BLaER1 (cell line): Measurements from ENCODE around the gene SMIM38.

Source experiments
- H3K27ac ChIP-seq: shearing (Covaris generic); formaldehyde crosslinking; 2 replicates; pipeline ENCODE4 v1.8.1; 2022
- H3K27me3 ChIP-seq: shearing (Covaris generic); formaldehyde crosslinking; 2 replicates; pipeline ENCODE4 v1.8.1; 2022
- H3K36me3 ChIP-seq: shearing (Covaris generic); formaldehyde crosslinking; 2 replicates; pipeline ENCODE4 v1.8.1; 2022
- H3K4me1 ChIP-seq: shearing (Covaris generic); formaldehyde crosslinking; 2 replicates; pipeline ENCODE4 v1.8.1; 2022
- H3K4me2 ChIP-seq: shearing (Covaris generic); formaldehyde crosslinking; 2 replicates; pipeline ENCODE4 v1.8.1; 2022
- H3K4me3 ChIP-seq: shearing (Covaris generic); formaldehyde crosslinking; 2 replicates; pipeline ENCODE4 v1.8.1; 2022
- H3K9ac ChIP-seq: shearing (Covaris generic); formaldehyde crosslinking; 2 replicates; pipeline ENCODE4 v1.8.1; 2022
- H3K9me3 ChIP-seq: shearing (Covaris generic); formaldehyde crosslinking; 2 replicates; pipeline ENCODE4 v1.8.1; 2022
- H4K20me1 ChIP-seq: shearing (Covaris generic); formaldehyde crosslinking; 2 replicates; pipeline ENCODE4 v1.8.1; 2022
- Cebpa-rat ChIP-seq: shearing (Covaris generic); IDR thresholded peaks from 2 replicates; pipeline ENCODE4 v1.8.1; 2022

SMIM38 gene

GRCh38 chr11:69121621-69122325, 34.0 kb upstream of the SMIM38 start:
- Histone ChIP-seq H3K4me2 (peak overlapping the region; percentile 55), H3K9me3 (peaks cover 5% of the 10 kb centered on the region; the same call in 1 of the 2 replicates), H4K20me1 (peaks cover 31% of the 10 kb centered on the region; the same call in 1 of the 2 replicates), H3K4me1 (peaks cover 41% of the 10 kb centered on the region), H3K9ac (no peak overlapping the region), H3K4me3 (no peak overlapping the region), H3K27ac (no peak overlapping the region), H3K27me3 (no peaks in the 10 kb centered on the region), H3K36me3 (no peaks in the 10 kb centered on the region)
- no peak for TF ChIP-seq Cebpa-rat

GRCh38 chr11:69122326-69122629, 33.5 kb upstream of the SMIM38 start:
- H3K4me1 ChIP-seq, result peaks cover 41% of the 10 kb centered on the region
- H3K9me3 ChIP-seq, result peaks cover 5% of the 10 kb centered on the region; the same call in 1 of the 2 replicates
- no peak for TF ChIP-seq Cebpa-rat
- H3K9ac ChIP-seq, result no peak overlapping the region
- H3K4me3 ChIP-seq, result no peak overlapping the region
- no peaks in the 10 kb centered on the region for H3K36me3 ChIP-seq
- H3K27ac ChIP-seq, result no peak overlapping the region
- no peaks in the 10 kb centered on the region for H3K27me3 ChIP-seq
- peak overlapping the region; percentile 55 for H3K4me2 ChIP-seq
- H4K20me1 ChIP-seq, result peaks cover 26% of the 10 kb centered on the region; the same call in 1 of the 2 replicates

- Histone ChIP-seq H3K27me3 (no peaks in the 10 kb centered on the region), H3K9me3 (peaks cover 10% of the 10 kb centered on the region), H3K36me3 (no peaks in the 10 kb centered on the region), H3K27ac (no peak overlapping the region), H3K4me1 (peaks cover 41% of the 10 kb centered on the region), H3K4me2 (peak overlapping the region; percentile 55), H4K20me1 (peaks cover 23% of the 10 kb centered on the region; the same call in 1 of the 2 replicates), H3K9ac (no peak overlapping the region), H3K4me3 (no peak overlapping the region)
- no peak for TF ChIP-seq Cebpa-rat
Measured at GRCh38 chr11:69122630-69123431, 32.9 kb upstream of the SMIM38 start.

GRCh38 chr11:69123593-69124545, 31.9 kb upstream of the SMIM38 start:
- H3K9me3 ChIP-seq, result peaks cover 19% of the 10 kb centered on the region
- no peaks in the 10 kb centered on the region for H3K27me3 ChIP-seq
- peak overlapping the region; percentile 55 for H3K4me2 ChIP-seq
- no peak overlapping the region for H3K4me3 ChIP-seq
- H3K9ac ChIP-seq, result no peak overlapping the region
- H3K4me1 ChIP-seq, result peaks cover 41% of the 10 kb centered on the region
- TF ChIP-seq Cebpa-rat, result no peak
- no peaks in the 10 kb centered on the region for H3K36me3 ChIP-seq
- no peak overlapping the region for H3K27ac ChIP-seq
- H4K20me1 ChIP-seq, result peaks cover 23% of the 10 kb centered on the region; the same call in 1 of the 2 replicates

- Histone ChIP-seq H3K9ac (no peak overlapping the region), H3K4me3 (no peak overlapping the region), H3K36me3 (no peaks in the 10 kb centered on the region), H3K4me1 (peaks cover 40% of the 10 kb centered on the region), H4K20me1 (peaks cover 20% of the 10 kb centered on the region; the same call in 1 of the 2 replicates), H3K9me3 (peaks cover 18% of the 10 kb centered on the region), H3K4me2 (no peak overlapping the region), H3K27ac (no peak overlapping the region), H3K27me3 (no peaks in the 10 kb centered on the region)
- TF ChIP-seq Cebpa-rat, result no peak
Measured at GRCh38 chr11:69125861-69126260, 29.9 kb upstream of the SMIM38 start.

- no peak overlapping the region for H3K27ac ChIP-seq
- H3K9ac ChIP-seq, result no peak overlapping the region
- H3K4me2 ChIP-seq, result no peak overlapping the region
- peaks cover 40% of the 10 kb centered on the region for H3K4me1 ChIP-seq
- H3K4me3 ChIP-seq, result no peak overlapping the region
- H3K9me3 ChIP-seq, result peaks cover 18% of the 10 kb centered on the region
- no peaks in the 10 kb centered on the region for H3K27me3 ChIP-seq
- H3K36me3 ChIP-seq, result no peaks in the 10 kb centered on the region
- H4K20me1 ChIP-seq, result peaks cover 16% of the 10 kb centered on the region; the same call in 1 of the 2 replicates
- TF ChIP-seq Cebpa-rat, result no peak
Measured at GRCh38 chr11:69126286-69126685, 29.4 kb upstream of the SMIM38 start.

- Histone ChIP-seq H3K9ac (no peak overlapping the region), H3K27me3 (no peaks in the 10 kb centered on the region), H3K9me3 (peaks cover 18% of the 10 kb centered on the region), H3K4me2 (no peak overlapping the region), H4K20me1 (peaks cover 6% of the 10 kb centered on the region; the same call in 1 of the 2 replicates), H3K27ac (no peak overlapping the region), H3K36me3 (no peaks in the 10 kb centered on the region), H3K4me3 (no peak overlapping the region), H3K4me1 (peaks cover 40% of the 10 kb centered on the region)
- no peak for TF ChIP-seq Cebpa-rat
Measured at GRCh38 chr11:69127081-69127850, 28.5 kb upstream of the SMIM38 start.

GRCh38 chr11:69127884-69128283, 27.9 kb upstream of the SMIM38 start:
- no peak overlapping the region for H3K27ac ChIP-seq
- peaks cover 25% of the 10 kb centered on the region for H3K9me3 ChIP-seq
- no peaks in the 10 kb centered on the region for H3K36me3 ChIP-seq
- no peaks in the 10 kb centered on the region for H3K27me3 ChIP-seq
- H3K4me3 ChIP-seq, result no peak overlapping the region
- peaks cover 34% of the 10 kb centered on the region for H3K4me1 ChIP-seq
- H3K9ac ChIP-seq, result no peak overlapping the region
- no peak overlapping the region for H3K4me2 ChIP-seq
- no peak for TF ChIP-seq Cebpa-rat
- no peaks in the 10 kb centered on the region for H4K20me1 ChIP-seq

GRCh38 chr11:69129053-69129452, 26.7 kb upstream of the SMIM38 start:
- Histone ChIP-seq H4K20me1 (no peaks in the 10 kb centered on the region), H3K4me2 (no peak overlapping the region), H3K27me3 (no peaks in the 10 kb centered on the region), H3K4me3 (no peak overlapping the region), H3K9ac (no peak overlapping the region), H3K27ac (no peak overlapping the region), H3K9me3 (peaks cover 36% of the 10 kb centered on the region), H3K4me1 (peaks cover 23% of the 10 kb centered on the region), H3K36me3 (no peaks in the 10 kb centered on the region)
- no peak for TF ChIP-seq Cebpa-rat
